HG03558 (cell line): ENCODE measurements around the gene POLR3K.

Experiments
- ATAC-seq: cut with Tn5 transposase; IDR thresholded peaks from one replicate; pipeline ENCODE4 v1.9.1; 2021; ENCODE audit warnings: moderate number of reproducible peaks; ENCODE audit not compliant: unreplicated experiment; ENCODE audit errors: extremely low read depth

POLR3K gene

DNA sequence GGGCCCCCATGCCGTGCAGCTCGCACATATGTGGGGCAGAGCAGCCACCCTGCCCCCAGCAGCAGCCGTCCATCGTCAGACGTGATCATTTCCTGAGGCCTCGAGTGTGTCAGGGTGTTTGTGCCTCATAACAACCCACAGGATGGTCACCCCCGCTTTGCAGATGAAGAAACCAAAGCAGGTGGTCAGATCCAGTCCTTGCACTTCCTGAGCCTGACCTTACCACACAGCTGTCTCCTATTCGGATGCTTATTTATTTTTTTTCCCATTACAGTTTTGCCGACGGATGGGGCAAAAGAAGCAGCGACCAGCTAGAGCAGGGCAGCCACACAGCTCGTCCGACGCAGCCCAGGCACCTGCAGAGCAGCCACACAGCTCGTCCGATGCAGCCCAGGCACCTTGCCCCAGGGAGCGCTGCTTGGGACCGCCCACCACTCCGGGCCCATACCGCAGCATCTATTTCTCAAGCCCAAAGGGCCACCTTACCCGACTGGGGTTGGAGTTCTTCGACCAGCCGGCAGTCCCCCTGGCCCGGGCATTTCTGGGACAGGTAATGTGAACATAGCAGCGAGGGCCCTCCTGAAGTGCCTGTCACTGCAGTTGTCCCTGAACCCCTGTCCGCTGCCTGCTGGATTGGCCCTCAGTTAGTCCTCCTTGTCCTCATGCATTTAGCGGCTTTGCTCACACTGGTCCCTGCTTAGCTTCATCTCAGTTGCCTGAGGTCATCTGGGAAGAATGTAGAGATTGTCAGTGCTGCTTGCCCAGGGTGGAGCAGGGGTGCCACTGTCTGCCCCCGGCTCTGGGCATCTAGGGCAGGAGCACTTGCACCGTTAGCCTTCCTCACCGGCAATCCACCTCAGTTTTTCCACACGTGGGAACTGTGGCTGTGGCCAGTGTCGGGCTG, 26.0 kb upstream of the POLR3K start:
- ATAC-seq, result no peak

DNA sequence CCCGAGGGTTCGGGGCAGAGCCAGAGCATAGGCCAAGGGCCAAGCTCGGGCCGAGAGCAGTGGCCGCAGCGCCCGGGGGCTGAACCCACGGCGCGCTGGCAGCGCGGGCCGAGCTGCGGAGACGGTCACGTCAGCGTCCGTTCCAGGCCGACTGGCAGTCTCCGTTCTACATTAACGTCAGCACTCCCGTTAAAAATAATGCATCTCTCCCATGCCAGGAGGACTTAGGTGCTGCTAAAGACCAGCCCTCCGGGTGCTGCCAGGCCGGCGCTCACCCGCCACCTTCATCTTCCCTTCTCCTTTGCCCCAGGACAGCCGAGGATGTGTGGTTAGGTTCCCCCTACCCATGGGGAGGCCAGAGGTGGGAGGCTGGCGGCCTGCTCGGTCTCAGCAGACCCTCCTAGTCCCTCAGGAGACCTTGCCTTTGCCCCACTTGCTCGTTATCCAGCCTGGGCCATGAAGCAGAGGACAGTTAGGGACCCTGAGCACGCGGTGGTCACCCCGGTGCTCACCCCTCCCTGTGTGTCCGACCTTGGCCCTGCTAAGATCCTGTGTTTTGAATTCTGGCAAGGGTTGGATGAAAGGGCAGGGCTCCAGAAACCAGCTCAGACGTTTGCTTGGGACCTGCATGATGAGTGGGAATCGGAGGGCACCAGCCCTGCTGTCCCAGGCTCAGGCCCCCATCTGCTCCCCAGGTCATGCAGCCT, 25.2 kb upstream of the POLR3K start:
- ATAC-seq, result no peak

DNA sequence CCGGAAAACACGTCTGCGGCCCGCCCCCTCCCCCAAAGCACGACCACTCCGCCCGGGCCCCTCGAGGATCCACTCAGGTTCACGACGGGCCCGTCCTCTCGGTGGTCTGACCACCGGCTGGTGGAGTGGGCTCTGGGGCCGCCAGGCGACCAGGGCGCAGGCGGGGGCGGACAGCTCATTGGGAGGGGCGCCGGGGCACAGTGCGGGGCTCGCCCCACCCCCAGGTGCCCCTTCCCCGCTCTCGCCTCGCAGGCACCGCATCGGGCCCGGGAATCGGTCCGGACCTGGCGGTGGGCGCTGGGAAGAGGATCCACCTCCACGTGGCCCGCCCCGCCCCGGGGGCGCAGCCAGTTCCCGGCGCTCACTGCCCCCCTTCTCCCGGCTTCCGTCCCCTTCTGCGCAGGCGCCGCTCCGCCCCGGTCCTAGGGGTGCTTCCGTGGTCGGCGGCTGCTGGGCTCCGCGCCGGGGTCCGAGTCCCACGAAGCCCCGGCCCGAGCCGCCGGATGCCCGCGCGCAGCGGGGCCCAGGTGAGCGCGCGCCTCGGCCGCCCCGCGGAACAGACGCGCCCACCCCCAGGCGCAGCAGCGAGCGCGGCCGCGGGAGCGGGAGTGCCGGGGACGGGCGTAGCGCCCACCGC, 24.5 kb upstream of the POLR3K start, which contains the start of gene MPG:
MPG (plus strand) TSS at position 419 of the 637 bp plus-strand sequence; CDS start at position 504, 85 bp downstream.
- no peak for ATAC-seq

DNA sequence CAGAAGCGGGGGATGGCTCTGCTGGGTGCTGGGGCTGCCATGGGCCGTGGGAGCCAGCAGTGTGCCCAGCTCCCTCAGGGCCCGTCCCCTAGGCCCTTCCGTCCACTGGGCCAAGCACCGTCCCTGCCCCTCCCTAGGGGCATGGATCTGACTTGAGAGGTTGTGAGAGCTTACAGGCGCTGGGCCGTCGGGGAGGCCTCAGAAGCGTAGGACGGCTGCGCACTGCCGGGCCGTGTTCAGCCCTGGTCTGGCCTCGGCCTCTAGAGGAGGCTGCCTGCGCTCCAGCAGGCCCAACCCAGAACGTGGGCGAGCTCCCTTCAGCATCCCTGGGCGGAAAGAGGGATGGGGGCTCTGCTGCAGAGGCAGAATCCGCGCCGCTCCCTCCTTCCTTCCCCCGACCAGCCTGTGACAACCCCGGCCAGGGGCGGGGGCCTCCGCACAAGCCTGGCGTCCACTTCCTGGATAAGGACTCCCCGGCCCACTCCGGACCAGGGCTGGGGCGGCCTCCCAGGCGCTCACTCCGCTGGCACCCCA, 23.9 kb upstream of the POLR3K start:
- ATAC-seq, result no peak

GRCh38 chr16:76535-77272, 23.3 kb upstream of the POLR3K start:
- no peak for ATAC-seq

GRCh38 chr16:75580-76501, 22.4 kb upstream of the POLR3K start:
- ATAC-seq, result no peak

DNA sequence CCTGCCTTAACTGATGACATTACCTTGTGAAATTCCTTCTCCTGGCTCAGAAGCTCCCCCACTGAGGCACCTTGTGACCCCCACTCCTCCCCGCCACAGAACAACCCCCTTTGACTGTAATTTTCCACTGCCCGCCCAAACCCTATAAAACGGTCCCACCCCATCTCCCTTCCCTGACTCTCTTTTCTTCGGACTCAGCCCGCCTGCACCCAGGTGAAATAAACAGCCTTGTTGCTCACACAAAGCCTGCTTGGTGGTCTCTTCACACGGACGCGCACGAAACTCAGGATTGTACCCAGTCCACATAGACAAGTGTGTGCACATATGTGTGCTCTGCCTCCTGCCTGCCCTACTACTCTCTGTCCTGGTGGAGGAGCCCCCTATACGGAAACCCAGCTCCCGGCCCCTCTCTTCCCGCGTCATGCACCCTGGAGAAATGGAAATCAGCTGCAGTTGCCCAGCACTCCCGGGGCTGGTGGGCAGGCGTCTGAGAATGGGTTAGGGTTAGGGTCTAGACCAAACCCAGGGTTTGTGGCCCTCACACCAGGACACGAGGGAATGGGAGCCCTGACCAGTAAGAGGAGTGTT, 21.4 kb upstream of the POLR3K start:
- no peak for ATAC-seq

- ATAC-seq, result no peak
These were observed 20.8 kb upstream of the POLR3K start for GRCh38 chr16:74051-74746.

- ATAC-seq, result no peak
These were observed 19.4 kb upstream of the POLR3K start, which contains the start of gene RHBDF1 for GRCh38 chr16:72561-73548. RHBDF1 (minus strand) TSS chr16:72631; CDS start chr16:65015, 7,616 bp downstream.

DNA sequence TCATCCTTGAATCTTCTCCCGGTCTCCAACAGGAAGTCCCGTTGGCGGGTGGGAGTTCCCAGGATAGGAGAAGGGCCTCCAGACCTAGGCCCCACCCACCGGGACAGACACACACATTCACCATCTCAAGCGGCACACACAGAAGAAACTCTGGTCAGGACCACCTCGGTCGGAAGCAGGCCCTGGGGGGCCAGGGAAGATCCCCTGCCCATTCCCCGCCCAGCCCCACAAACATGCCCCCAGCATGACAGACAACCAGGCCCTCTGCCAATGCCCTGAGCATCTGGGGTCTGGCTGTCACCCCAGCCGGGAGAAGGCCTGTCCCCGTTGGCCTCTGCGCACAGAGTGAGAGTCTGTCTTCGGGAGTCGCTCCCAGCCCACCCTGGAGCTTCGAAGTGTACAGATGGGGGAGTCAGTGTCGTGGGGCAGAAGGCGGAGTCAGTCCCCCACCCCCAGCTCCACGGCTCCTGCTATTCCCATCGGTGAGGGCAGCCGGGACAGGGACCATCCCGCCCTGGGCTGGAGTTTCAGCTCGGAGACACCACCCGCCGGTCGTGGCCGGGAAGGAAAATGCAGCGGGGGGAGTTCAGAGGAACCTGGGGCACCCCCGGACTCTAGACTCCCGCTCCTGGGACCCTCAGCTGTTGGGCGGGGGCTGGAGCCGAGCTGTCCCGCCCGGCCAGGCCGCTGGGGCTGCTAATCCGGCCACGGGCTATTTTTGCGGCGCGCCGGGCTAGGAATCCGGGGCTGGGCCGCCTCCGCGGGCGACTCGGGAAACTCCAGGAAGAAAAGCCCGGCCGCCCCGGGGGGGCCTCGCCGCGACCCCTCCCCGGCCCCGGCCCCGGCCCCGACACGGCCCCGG, 18.4 kb upstream of the POLR3K start:
- ATAC-seq, result no peak

DNA sequence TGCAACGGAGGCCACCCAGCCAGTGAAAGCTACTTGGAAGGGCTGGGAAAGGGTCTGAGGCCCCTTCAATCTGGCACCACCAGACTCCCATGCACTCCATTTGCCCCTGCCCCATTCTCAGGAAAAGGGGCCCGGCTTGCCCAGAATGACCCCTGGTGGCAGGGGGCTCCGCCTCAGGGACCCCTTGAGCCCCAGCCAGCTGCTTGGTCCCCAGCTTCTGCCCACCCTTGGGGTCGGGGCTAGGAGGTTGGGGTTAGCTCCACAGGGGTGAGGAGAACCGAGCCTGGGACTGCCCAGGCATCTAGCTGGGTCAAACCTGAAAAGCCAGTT, 17.8 kb upstream of the POLR3K start:
- ATAC-seq, result no peak

GRCh38 chr16:69181-69580, 15.8 kb upstream of the POLR3K start:
- no peak for ATAC-seq

- no peak for ATAC-seq
These were observed 14.7 kb upstream of the POLR3K start for GRCh38 chr16:67884-68789.

DNA sequence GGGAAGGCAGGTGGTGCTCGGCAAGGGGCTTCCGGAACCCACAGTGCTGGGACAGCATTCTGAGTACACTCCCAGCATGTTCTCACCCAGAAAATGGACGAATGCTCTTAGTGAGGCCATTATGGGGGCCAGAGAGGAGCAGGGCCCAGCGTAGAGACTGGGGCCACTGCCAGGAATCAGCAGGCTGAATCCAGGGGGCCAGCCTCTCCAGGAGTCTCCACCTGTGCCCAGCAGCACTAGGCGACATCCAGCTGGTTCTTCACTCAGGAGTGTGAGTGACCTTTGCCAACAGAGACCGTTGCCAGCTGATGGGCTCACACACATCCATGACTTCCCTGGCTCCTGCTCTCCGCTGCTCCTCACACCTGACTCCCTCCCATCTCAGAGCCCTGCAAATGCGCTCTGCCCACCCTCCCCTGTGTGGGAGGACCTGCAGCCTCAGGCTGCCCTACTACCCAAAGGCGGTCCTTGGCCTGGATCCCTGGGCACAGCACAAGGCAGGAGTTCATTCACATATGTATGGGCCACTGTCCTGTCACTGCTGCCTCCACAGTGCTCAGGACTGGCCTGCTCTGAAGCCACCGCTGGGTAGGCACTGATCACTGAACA, 13.9 kb upstream of the POLR3K start:
- no peak for ATAC-seq
